Ramos (cell line): ENCODE measurements around the gene SLC22A14.

Experiments used
- in situ Hi-C: fragments of 300-500 bp; cut with MboI; formaldehyde crosslinking; loops from one replicate; pipeline ENCODE4 v1.14.3; 2022; ENCODE audit warnings: low sequenced_read_pairs; ENCODE audit not compliant: unreplicated experiment

The SLC22A14 gene

GRCh38 chr3:38367779-38368178 is 85.7 kb downstream of the SLC22A14 start:
- in situ Hi-C loops: no loop called here
